Fibroblast of mammary gland (primary cell): ENCODE measurements around the gene COL28A1.
A peak's percentile ranks its signal among the peaks of the same experiment; 100 is the strongest.

Experiments used
- DNase-seq: peaks from one replicate; pipeline ENCODE4 v3.0.0-alpha.2; 2010; ENCODE audit warnings: low read depth
- H3K4me3 ChIP-seq: 2 replicates; pipeline ENCODE4 v1.5.1; 2011; ENCODE audit warnings: low read depth, mild to moderate bottlenecking, low read length, moderate library complexity; ENCODE audit not compliant: control insufficient read depth
- CTCF ChIP-seq: conservative IDR thresholded peaks from 2 replicates; pipeline ENCODE4 v1.5.1; 2011; ENCODE audit warnings: low read depth, low read length, inconsistent platforms; ENCODE audit not compliant: control insufficient read depth, insufficient read depth

The COL28A1 gene

GRCh38 chr7:7516662-7517061 lies 19.0 kb downstream of the COL28A1 start:
- no peak for TF ChIP-seq CTCF
- DNase-seq: no peak
- H3K4me3 ChIP-seq: no peak overlapping the region

GRCh38 chr7:7516156-7516555 lies 19.5 kb downstream of the COL28A1 start:
- no peak overlapping the region for H3K4me3 ChIP-seq
- DNase-seq: no peak
- no peak for TF ChIP-seq CTCF

GRCh38 chr7:7512861-7513597 lies 22.6 kb downstream of the COL28A1 start:
- TF ChIP-seq CTCF: no peak
- no peak for DNase-seq
- no peak overlapping the region for H3K4me3 ChIP-seq

GRCh38 chr7:7510794-7511193 lies 24.9 kb downstream of the COL28A1 start:
- peak; percentile 40 for DNase-seq
- TF ChIP-seq CTCF: no peak

GRCh38 chr7:7505915-7506314 lies 29.8 kb downstream of the COL28A1 start:
- no peak for TF ChIP-seq CTCF
- no peak overlapping the region for H3K4me3 ChIP-seq
- DNase-seq: peak; percentile 62

More at GRCh38 chr7:7510794-7511193, 24.9 kb downstream of the COL28A1 start:
- H3K4me3 ChIP-seq: no peak overlapping the region

GRCh38 chr7:7504910-7505704 lies 30.6 kb downstream of the COL28A1 start:
- TF ChIP-seq CTCF: no peak
- no peak overlapping the region for H3K4me3 ChIP-seq
- DNase-seq: no peak
